ENCODE measurements around the gene PAQR7. TPM values are rescaled to one million over a fixed set of nuclear protein-coding genes. Genes with fewer than 3 reads are reported as not detected.
A peak's percentile ranks its signal among the peaks of the same experiment; 100 is the strongest.

PAQR7 gene
- total RNA-seq, 4 donors from 2014 or later: 6.6 to 18.3 (median 12.1) TPM

DNA sequence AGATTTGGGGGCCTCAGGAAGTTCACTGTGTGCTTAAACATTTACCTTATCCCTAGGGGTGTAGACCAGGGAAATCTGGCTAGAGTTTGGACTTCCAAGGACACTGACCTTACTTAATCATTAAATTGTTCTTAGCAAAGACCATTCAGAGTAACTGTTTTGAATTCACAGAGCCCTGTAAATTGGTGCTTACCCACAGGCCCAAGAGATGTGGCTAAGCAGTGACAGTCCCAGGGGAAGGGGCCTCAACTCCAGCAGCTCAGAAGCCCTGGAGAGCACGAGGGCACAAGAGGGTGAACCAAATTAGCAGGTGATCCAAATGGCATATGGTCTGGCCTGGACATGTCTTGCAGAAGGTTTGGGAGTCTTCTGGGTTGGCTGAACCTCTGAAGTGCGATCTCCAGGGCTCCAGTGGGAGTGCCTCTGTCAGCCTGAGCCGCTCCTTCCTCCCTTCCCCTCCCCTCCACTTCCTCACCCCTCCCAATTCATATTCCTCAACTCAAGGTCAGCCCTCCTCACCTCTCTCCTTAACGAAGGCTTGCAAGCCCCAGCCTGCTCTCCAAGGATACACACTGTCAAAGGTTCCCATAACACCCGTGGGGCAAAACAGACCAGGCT lies 4.3 kb downstream of the PAQR7 start:
- peak overlapping the region; percentile 66 to 81 (median 70) for H3K27ac ChIP-seq
- intact Hi-C loops (cut with DNase I): no loop called here
- H3K4me3 ChIP-seq: no peak overlapping the region
- H3K27me3 ChIP-seq: no peaks in the 10 kb centered on the region
- peaks cover 49 to 89% (median 54%) of the 10 kb centered on the region in 3 donors for H3K4me1 ChIP-seq
- no peak for DNase-seq
- 20 to 39% methylated on average over 4 of the region's 5 CpGs for WGBS, 2 donors
- H3K9me3 ChIP-seq: no peaks in the 10 kb centered on the region
- H3K36me3 ChIP-seq: peaks cover 0 to 20% (median 4%) of the 10 kb centered on the region in 3 donors
- TF ChIP-seq POLR2A (IDR thresholded peaks at IDR 0.05): no peak
- TF ChIP-seq, protein P1, sequence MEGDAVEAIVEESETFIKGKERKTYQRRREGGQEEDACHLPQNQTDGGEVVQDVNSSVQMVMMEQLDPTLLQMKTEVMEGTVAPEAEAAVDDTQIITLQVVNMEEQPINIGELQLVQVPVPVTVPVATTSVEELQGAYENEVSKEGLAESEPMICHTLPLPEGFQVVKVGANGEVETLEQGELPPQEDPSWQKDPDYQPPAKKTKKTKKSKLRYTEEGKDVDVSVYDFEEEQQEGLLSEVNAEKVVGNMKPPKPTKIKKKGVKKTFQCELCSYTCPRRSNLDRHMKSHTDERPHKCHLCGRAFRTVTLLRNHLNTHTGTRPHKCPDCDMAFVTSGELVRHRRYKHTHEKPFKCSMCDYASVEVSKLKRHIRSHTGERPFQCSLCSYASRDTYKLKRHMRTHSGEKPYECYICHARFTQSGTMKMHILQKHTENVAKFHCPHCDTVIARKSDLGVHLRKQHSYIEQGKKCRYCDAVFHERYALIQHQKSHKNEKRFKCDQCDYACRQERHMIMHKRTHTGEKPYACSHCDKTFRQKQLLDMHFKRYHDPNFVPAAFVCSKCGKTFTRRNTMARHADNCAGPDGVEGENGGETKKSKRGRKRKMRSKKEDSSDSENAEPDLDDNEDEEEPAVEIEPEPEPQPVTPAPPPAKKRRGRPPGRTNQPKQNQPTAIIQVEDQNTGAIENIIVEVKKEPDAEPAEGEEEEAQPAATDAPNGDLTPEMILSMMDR (IDR thresholded peaks at IDR 0.05): no peak

- no peak for TF ChIP-seq POLR2A (IDR thresholded peaks at IDR 0.05)
- TF ChIP-seq, protein P1 (IDR thresholded peaks at IDR 0.05): no peak
- H3K4me3 ChIP-seq: no peak overlapping the region
- 47 to 67% methylated on average over 1 of the region's 1 CpG for WGBS, 2 donors
- H3K4me1 ChIP-seq: peaks cover 43 to 85% (median 51%) of the 10 kb centered on the region in 3 donors
- intact Hi-C loops (cut with DNase I): no loop called here
- H3K36me3 ChIP-seq: peaks cover 0 to 20% (median 4%) of the 10 kb centered on the region in 3 donors
- H3K27ac ChIP-seq: peak overlapping the region in 3 of 4 donors; percentile 66 to 81 (median 74)
- DNase-seq: no peak
- H3K9me3 ChIP-seq: no peaks in the 10 kb centered on the region
- no peaks in the 10 kb centered on the region for H3K27me3 ChIP-seq
Observed at GRCh38 chr1:25870614-25871013, 4.9 kb downstream of the PAQR7 start.

- intact Hi-C loops (cut with DNase I): no loop called here
- H3K27ac ChIP-seq: peak overlapping the region in 3 of 4 donors; percentile 66 to 81 (median 74)
- WGBS, 2 donors: 50 to 61% methylated on average over 3 to 4 of the region's 6 CpGs
- H3K4me3 ChIP-seq: no peak overlapping the region
- TF ChIP-seq, protein P1 (IDR thresholded peaks at IDR 0.05): no peak
- no peak for TF ChIP-seq POLR2A (IDR thresholded peaks at IDR 0.05)
- H3K27me3 ChIP-seq: no peaks in the 10 kb centered on the region
- H3K36me3 ChIP-seq: peaks cover 0 to 20% (median 4%) of the 10 kb centered on the region in 3 donors
- H3K9me3 ChIP-seq: no peaks in the 10 kb centered on the region
- H3K4me1 ChIP-seq: peaks cover 40 to 80% (median 51%) of the 10 kb centered on the region in 3 donors
- no peak for DNase-seq
Observed at GRCh38 chr1:25869909-25870606, 5.5 kb downstream of the PAQR7 start.

- Histone ChIP-seq H3K9me3 (no peaks in the 10 kb centered on the region), H3K4me1 (peaks cover 27 to 68% (median 31%) of the 10 kb centered on the region in 3 donors), H3K27ac (peak overlapping the region in 3 of 4 donors; percentile 12 to 52 (median 19)), H3K4me3 (no peak overlapping the region), H3K36me3 (peaks cover 0 to 33% (median 4%) of the 10 kb centered on the region in 3 donors), H3K27me3 (no peaks in the 10 kb centered on the region)
- intact Hi-C loops (cut with DNase I): no loop called here
- WGBS, 2 donors: 46 to 54% methylated on average over 6 to 7 of the region's 9 CpGs
- no peak for DNase-seq
- no peak for TF ChIP-seq POLR2A (IDR thresholded peaks at IDR 0.05)
- TF ChIP-seq, protein P1 (IDR thresholded peaks at IDR 0.05): no peak
Observed at GRCh38 chr1:25867210-25867991, 8.1 kb downstream of the PAQR7 start.

All from esophagus squamous epithelium (tissue), 5 donors.